Measurements from ENCODE around the gene ATP10A.

The ATP10A gene

GRCh38 chr15:25877681-25878080 lies 14.6 kb upstream of the ATP10A start:
- ChIA-PET POLR2A (ENCODE audit: low non-redundant PET) (no interaction called here), CTCF (interaction anchor here (0.7 kb wide), 1 partner anchor 56 kb away, joined by 3 read pairs; no protein-coding TSS in a partner anchor)
- peak overlapping the region; percentile 74 for H3K27ac ChIP-seq
- DNase-seq (ENCODE audit: low spot score) = peak; percentile 30
- no peak for TF ChIP-seq CTCF (conservative IDR thresholded peaks at IDR 0.05; ENCODE audit: low read depth)

- POLR2A ChIA-PET (ENCODE audit: low non-redundant PET) = no interaction called here
Observed at GRCh38 chr15:25876231-25877140, 13.4 kb upstream of the ATP10A start.

GRCh38 chr15:25875566-25875965 lies 12.4 kb upstream of the ATP10A start:
- ChIA-PET CTCF (no interaction called here), POLR2A (ENCODE audit: low non-redundant PET) (no interaction called here)
- no peak for TF ChIP-seq CTCF (conservative IDR thresholded peaks at IDR 0.05; ENCODE audit: low read depth)
- DNase-seq (ENCODE audit: low spot score) = no peak
- H3K27ac ChIP-seq = no peak overlapping the region

More at GRCh38 chr15:25876231-25877140, 13.4 kb upstream of the ATP10A start:
- TF ChIP-seq CTCF (conservative IDR thresholded peaks at IDR 0.05; ENCODE audit: low read depth) = no peak
- CTCF ChIA-PET = interaction anchor here (0.6 kb wide), 1 partner anchor 13 kb away, joined by 3 read pairs; no protein-coding TSS in a partner anchor
- DNase-seq (ENCODE audit: low spot score) = no peak
- H3K27ac ChIP-seq = peak overlapping the region; percentile 74

GRCh38 chr15:25874379-25874778 lies 11.3 kb upstream of the ATP10A start:
- ChIA-PET POLR2A (ENCODE audit: low non-redundant PET) (no interaction called here), CTCF (no interaction called here)
- no peak for TF ChIP-seq CTCF (conservative IDR thresholded peaks at IDR 0.05; ENCODE audit: low read depth)
- no peak for DNase-seq (ENCODE audit: low spot score)
- H3K27ac ChIP-seq = no peak overlapping the region

GRCh38 chr15:25871403-25871802 lies 8.3 kb upstream of the ATP10A start:
- ChIA-PET POLR2A (ENCODE audit: low non-redundant PET) (no interaction called here), CTCF (no interaction called here)
- H3K27ac ChIP-seq = no peak overlapping the region
- TF ChIP-seq CTCF (conservative IDR thresholded peaks at IDR 0.05; ENCODE audit: low read depth) = no peak
- no peak for DNase-seq (ENCODE audit: low spot score)

- no peak for TF ChIP-seq CTCF (conservative IDR thresholded peaks at IDR 0.05; ENCODE audit: low read depth)
- ChIA-PET CTCF (no interaction called here), POLR2A (ENCODE audit: low non-redundant PET) (no interaction called here)
- no peak for DNase-seq (ENCODE audit: low spot score)
- H3K27ac ChIP-seq = no peak overlapping the region
Observed at GRCh38 chr15:25870938-25871337, 7.8 kb upstream of the ATP10A start.
